HCT116 (cell line): ENCODE measurements around the gene MUC21.

Experiments used
- POLR2A ChIP-seq: IDR thresholded peaks from 2 replicates; pipeline ENCODE4 v1.7.0; 2011; ENCODE audit warnings: borderline replicate concordance; ENCODE audit not compliant: insufficient read depth, insufficient read length; ENCODE audit errors: extremely low read depth
- POLR2AphosphoS5 ChIP-seq: IDR thresholded peaks from 2 replicates; pipeline ENCODE4 v1.6.1; 2011; ENCODE audit warnings: mild to moderate bottlenecking, low read depth, low read length, moderate library complexity
- RAD21 ChIP-seq: IDR thresholded peaks from 2 replicates; pipeline ENCODE4 v1.6.1; 2012; ENCODE audit warnings: low read depth, mild to moderate bottlenecking
- TCF7L2 ChIP-seq: IDR thresholded peaks from 2 replicates; pipeline ENCODE4 v1.7.0; 2011; ENCODE audit warnings: borderline replicate concordance, inconsistent platforms; ENCODE audit not compliant: insufficient read depth, insufficient read length; ENCODE audit errors: extremely low read depth
- ZFX ChIP-seq: fragments of 450-650 bp; IDR thresholded peaks from 2 replicates; pipeline ENCODE4 v1.6.1; 2017
- TF ChIP-seq, protein P1 (sequence below), 3 experiments: fragments of 200-600 bp in 1 of 3; sonication (generic) in 1 of 3; IDR thresholded peaks in 2 of 3; conservative IDR thresholded peaks in 1 of 3; 2 replicates each; pipeline ENCODE4 v1.5.1; 2012 to 2017; ENCODE audit warnings: low read depth in 2 of 3, low read length in 2 of 3, antibody characterized with exemption in 1 of 3, borderline replicate concordance in 1 of 3, control low read depth in 1 of 3, mild to moderate bottlenecking in 1 of 3, mixed read lengths in 1 of 3, mixed run types in 1 of 3, moderate library complexity in 1 of 3; ENCODE audit not compliant: insufficient read depth in 1 of 3
- TF ChIP-seq, protein P2 (sequence below): IDR thresholded peaks from 2 replicates; pipeline ENCODE4 v1.6.1; 2011; ENCODE audit warnings: mild to moderate bottlenecking, low read length, moderate library complexity; ENCODE audit not compliant: insufficient replicate concordance; ENCODE audit errors: extremely low read depth

DNA sequence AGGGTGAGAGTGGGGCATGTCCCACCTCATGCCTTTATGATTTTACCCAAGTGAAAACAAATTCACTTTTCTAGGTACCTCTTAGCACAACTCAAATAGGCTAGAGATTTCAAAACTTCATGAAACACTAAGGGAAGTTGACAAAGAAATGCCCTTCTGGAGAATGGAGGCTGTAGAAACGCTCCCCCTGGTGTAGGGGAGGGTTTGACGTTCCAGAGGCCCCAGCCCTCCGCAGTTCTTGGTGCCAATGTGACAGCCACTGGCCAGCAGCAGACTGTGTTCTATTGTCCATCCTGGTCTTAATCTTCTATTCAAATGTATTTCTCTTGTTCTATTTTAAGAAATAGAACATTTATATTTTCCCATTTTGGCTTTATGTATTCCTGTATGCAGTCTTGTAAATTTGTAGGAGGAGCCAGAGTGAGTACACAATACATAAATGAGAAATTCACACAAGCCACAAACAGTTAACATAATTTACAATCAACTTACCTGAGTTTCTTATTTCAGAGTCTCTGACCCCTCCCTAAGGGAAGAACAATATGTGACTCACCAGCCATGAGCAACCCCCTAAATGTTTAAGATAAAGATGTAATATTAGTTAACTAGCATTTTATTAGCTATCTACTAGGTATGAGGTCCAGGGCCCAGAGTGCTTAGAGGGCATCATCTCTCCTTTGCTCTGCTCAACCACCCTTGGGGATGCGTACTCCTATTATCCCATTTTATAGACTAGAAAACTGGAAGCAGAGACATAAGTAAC, 8.8 kb upstream of the MUC21 start:
- TF ChIP-seq, protein P1, sequence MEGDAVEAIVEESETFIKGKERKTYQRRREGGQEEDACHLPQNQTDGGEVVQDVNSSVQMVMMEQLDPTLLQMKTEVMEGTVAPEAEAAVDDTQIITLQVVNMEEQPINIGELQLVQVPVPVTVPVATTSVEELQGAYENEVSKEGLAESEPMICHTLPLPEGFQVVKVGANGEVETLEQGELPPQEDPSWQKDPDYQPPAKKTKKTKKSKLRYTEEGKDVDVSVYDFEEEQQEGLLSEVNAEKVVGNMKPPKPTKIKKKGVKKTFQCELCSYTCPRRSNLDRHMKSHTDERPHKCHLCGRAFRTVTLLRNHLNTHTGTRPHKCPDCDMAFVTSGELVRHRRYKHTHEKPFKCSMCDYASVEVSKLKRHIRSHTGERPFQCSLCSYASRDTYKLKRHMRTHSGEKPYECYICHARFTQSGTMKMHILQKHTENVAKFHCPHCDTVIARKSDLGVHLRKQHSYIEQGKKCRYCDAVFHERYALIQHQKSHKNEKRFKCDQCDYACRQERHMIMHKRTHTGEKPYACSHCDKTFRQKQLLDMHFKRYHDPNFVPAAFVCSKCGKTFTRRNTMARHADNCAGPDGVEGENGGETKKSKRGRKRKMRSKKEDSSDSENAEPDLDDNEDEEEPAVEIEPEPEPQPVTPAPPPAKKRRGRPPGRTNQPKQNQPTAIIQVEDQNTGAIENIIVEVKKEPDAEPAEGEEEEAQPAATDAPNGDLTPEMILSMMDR (IDR thresholded peaks at IDR 0.05 in 2 of 3, conservative IDR thresholded peaks at IDR 0.05 in 1 of 3; ENCODE audit: borderline replicate concordance in 1 of 3, insufficient read depth in 1 of 3, low read depth in 2 of 3, low read length in 2 of 3): no peak
- TF ChIP-seq ZFX (no peak), TCF7L2 (no peak), POLR2AphosphoS5 (no peak), RAD21 (no peak), POLR2A (no peak)
- TF ChIP-seq, protein P2, sequence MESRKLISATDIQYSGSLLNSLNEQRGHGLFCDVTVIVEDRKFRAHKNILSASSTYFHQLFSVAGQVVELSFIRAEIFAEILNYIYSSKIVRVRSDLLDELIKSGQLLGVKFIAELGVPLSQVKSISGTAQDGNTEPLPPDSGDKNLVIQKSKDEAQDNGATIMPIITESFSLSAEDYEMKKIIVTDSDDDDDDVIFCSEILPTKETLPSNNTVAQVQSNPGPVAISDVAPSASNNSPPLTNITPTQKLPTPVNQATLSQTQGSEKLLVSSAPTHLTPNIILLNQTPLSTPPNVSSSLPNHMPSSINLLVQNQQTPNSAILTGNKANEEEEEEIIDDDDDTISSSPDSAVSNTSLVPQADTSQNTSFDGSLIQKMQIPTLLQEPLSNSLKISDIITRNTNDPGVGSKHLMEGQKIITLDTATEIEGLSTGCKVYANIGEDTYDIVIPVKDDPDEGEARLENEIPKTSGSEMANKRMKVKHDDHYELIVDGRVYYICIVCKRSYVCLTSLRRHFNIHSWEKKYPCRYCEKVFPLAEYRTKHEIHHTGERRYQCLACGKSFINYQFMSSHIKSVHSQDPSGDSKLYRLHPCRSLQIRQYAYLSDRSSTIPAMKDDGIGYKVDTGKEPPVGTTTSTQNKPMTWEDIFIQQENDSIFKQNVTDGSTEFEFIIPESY: no peak
